Cardiac fibroblast (primary cell): ENCODE results near the gene MON1A.

ENCODE experiments used
- DNase-seq, 2 donors: peaks; one replicate each; pipeline versions ENCODE4 v3.0.0 to v3.0.0-alpha.2; 2010; ENCODE audit warnings: low read depth in 2 of 2
- H3K4me3 ChIP-seq, 2 donors: replicated peaks in 1 of 2; 1 replicate in 1 of 2; 2 replicates in 1 of 2; pipeline ENCODE4 v1.5.1; 2011; ENCODE audit warnings: low read depth in 2 of 2, low read length in 2 of 2, mild to moderate bottlenecking in 2 of 2, moderate library complexity in 1 of 2
- TF ChIP-seq, protein P1 (sequence below): IDR thresholded peaks from one replicate; pipeline ENCODE4 v1.5.1; 2011; ENCODE audit warnings: low read depth, mild to moderate bottlenecking, low read length, inconsistent platforms

Gene MON1A, protein sequence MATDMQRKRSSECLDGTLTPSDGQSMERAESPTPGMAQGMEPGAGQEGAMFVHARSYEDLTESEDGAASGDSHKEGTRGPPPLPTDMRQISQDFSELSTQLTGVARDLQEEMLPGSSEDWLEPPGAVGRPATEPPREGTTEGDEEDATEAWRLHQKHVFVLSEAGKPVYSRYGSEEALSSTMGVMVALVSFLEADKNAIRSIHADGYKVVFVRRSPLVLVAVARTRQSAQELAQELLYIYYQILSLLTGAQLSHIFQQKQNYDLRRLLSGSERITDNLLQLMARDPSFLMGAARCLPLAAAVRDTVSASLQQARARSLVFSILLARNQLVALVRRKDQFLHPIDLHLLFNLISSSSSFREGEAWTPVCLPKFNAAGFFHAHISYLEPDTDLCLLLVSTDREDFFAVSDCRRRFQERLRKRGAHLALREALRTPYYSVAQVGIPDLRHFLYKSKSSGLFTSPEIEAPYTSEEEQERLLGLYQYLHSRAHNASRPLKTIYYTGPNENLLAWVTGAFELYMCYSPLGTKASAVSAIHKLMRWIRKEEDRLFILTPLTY

DNA sequence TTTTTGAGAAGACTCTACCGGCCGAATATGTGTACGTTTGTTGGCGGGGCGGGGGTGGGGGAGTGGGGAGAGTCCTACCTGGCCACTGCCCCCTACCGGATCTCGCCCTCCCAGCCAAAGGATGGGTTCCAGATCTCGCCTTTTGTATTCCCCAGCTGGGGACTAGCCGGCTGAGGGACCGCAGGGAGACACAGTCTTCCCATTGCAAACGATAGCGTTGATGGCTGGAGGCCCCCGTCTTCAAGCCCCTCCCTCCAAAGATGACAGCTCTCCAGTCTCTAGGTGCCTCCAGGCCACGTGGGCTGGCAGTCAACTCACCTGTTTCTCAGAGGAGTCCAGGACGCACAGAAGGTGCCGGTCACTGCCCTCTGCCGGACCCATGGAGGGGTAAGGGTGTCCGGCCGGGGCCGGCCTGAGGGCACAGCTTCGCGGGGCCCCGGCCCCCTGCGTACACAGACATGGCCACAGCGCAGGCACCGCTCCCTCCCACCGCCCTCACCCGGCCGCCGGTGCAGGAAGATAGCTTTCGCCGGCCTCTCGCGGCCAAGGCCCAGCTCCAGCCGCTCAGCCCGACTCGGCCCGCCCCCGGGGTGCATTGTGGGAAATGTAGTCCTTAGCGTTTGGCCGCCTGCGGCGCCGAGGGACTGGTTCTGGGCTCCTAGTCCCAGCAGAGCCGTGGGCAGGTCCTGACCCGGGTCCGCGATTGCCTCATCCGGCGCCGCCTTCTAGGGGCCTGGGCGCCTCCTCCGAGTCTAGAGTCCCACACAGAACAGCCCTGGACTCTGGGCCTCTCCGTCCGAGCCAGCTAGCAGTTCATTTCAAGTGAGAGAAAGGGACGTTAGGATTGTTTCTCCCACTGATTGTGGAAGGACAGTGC lies at the start of gene MON1A:
MON1A (minus strand) TSS at position 521 of the 877 bp plus-strand sequence. CDS start 16,465 bp downstream, outside the sequence.
- peak; percentile 92 to 95 for DNase-seq
- peak within 1 kb of the TSS; percentile 83 to 87 for H3K4me3 ChIP-seq
- TF ChIP-seq, protein P1, sequence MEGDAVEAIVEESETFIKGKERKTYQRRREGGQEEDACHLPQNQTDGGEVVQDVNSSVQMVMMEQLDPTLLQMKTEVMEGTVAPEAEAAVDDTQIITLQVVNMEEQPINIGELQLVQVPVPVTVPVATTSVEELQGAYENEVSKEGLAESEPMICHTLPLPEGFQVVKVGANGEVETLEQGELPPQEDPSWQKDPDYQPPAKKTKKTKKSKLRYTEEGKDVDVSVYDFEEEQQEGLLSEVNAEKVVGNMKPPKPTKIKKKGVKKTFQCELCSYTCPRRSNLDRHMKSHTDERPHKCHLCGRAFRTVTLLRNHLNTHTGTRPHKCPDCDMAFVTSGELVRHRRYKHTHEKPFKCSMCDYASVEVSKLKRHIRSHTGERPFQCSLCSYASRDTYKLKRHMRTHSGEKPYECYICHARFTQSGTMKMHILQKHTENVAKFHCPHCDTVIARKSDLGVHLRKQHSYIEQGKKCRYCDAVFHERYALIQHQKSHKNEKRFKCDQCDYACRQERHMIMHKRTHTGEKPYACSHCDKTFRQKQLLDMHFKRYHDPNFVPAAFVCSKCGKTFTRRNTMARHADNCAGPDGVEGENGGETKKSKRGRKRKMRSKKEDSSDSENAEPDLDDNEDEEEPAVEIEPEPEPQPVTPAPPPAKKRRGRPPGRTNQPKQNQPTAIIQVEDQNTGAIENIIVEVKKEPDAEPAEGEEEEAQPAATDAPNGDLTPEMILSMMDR, result peak; percentile 22

DNA sequence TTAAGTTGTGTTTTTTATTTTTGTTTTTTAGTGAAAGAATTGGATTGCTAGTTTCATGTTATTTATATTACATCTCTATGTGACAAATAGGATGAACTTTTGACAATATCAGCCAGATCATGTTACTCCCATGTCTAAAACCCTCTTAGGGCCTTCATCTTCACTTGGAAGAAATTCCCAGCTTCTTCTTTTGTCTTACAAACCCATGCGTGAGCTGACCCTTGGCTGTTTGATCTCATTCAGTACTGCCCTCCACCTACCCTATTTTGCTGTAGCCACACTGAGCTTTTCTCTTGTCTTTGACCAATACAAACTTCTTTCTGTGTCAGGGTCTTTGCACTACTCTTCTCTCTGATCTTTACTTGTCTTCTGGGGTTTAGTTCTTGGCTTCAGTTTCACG lies 47.3 kb upstream of the MON1A start:
- no peak for DNase-seq
- H3K4me3 ChIP-seq, result no peak overlapping the region
- TF ChIP-seq, protein P1, result no peak

DNA sequence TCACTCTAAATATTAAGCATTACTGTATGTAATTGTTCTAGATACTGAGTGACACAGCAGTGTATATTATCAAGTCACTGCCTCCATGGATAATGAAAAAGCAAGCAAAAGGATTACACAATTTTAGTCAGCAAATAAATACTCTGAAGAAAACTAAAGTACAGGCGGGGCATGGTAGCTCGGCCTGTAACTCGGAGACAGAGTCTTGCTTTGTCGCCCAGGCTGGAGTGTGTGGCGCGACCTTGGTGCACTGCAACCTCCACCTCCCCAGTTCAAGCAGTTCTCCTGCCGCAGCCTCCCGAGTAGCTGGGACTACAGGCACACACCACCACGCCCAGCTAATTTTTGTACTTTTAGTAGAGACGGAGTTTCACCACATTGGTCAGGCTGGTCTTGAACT lies 43.0 kb upstream of the MON1A start:
- TF ChIP-seq, protein P1, result no peak
- DNase-seq, result no peak
- no peak overlapping the region for H3K4me3 ChIP-seq

DNA sequence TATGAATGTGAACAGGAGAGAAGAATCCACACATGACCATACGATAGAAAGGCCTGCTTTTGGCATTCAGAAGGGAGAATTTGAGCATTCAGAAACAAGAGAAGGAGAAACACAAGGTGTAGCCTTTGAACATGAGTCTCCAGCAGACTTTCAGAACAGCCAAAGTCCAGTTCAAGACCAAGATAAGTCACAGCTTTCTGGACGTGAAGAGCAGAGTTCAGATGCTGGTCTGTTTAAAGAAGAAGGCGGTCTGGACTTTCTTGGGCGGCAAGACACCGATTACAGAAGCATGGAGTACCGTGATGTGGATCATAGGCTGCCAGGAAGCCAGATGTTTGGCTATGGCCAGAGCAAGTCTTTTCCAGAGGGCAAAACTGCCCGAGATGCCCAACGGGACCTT lies 38.7 kb upstream of the MON1A start:
- no peak overlapping the region for H3K4me3 ChIP-seq
- TF ChIP-seq, protein P1, result no peak
- DNase-seq, result no peak

DNA sequence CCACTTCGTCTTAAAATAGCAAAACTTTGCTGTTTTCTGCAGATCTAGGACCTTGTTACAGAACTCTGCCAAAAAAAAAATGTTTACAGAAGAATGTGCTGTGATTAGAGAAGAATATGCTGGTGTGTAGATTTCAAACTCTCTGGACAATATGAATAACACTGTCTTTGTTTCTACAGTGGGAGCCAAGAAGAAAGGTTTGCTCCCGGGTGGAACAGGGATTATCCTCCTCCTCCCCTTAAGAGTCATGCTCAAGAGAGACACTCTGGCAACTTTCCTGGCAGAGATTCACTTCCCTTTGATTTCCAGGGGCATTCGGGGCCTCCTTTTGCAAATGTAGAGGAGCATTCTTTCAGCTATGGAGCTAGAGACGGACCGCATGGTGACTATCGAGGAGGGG lies 37.7 kb upstream of the MON1A start:
- H3K4me3 ChIP-seq, result no peak overlapping the region
- DNase-seq, result peak; percentile 35 to 60
- TF ChIP-seq, protein P1, result no peak

DNA sequence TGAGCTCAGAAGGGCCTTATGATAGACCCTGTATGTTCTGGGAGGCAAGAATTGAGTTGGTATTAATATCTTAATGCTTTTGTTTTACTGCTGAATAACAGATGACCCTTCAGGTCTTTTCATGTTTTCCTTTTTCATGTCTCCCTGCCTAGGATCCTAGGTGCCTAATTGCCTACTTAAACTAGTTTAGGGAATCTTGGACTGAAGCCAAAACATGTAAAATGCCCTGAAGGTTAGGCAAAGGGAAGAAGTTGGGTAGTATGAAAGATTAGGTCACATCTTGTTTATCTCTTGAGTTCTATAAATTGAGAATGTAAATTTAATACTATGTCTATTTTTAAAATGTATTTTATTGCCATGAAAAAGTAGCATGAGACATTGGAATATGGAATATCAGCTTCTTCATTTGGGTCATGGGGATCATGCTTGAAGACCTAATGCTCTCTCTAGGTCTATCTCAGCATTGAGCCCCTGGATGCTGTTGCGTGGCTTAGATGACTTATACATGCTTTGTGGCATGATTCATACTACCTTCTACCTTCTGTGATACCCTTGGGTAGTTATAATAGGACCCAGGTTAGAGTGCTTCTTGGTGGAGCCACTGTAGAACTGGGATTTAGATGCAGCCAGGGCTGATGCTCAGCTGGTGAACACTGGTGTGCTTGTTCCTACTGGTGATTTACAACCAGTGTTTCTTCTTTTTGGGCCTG lies 36.8 kb upstream of the MON1A start:
- H3K4me3 ChIP-seq, result no peak overlapping the region
- TF ChIP-seq, protein P1, result no peak
- DNase-seq, result peak in 1 of 2 donors; percentile 31
